SIG-M5 treated with dmso at 0.1 percent for 504 hours (cell line): ENCODE results near the gene CUEDC1.
"Not testable (repeated sequence)": the region's sequence is repeated elsewhere in the genome, so short reads cannot be mapped to it uniquely, and the experiment has no call there.

Experiments
- DNase-seq: peaks from one replicate; lab custom pipeline; 2025; ENCODE audit not compliant: unreplicated experiment; lab: John Stamatoyannopoulos, UW

Gene CUEDC1

GRCh38 chr17:57864273-57864672, 90.9 kb downstream of the CUEDC1 start:
- DNase-seq, result no peak

- no peak for DNase-seq
Observed at GRCh38 chr17:57862694-57863667, 92.2 kb downstream of the CUEDC1 start.

GRCh38 chr17:57861790-57862693, 93.2 kb downstream of the CUEDC1 start:
- no peak for DNase-seq

GRCh38 chr17:57861000-57861789, 94.0 kb downstream of the CUEDC1 start:
- DNase-seq, result peak; percentile 96

GRCh38 chr17:57860414-57860999, 94.7 kb downstream of the CUEDC1 start:
- DNase-seq, result no peak

GRCh38 chr17:57859601-57860413, 95.4 kb downstream of the CUEDC1 start:
- no peak for DNase-seq

- DNase-seq, result no peak
Observed at GRCh38 chr17:57858838-57859237, 96.4 kb downstream of the CUEDC1 start.

GRCh38 chr17:57856792-57857620, 98.2 kb downstream of the CUEDC1 start:
- no peak for DNase-seq

GRCh38 chr17:57855391-57856035, 99.7 kb downstream of the CUEDC1 start:
- DNase-seq, result no peak

GRCh38 chr17:57853695-57854094, 101.5 kb downstream of the CUEDC1 start:
- DNase-seq, result no peak

- DNase-seq, result no peak
Observed at GRCh38 chr17:57852955-57853328, 102.3 kb downstream of the CUEDC1 start.

GRCh38 chr17:57852092-57852954, 102.9 kb downstream of the CUEDC1 start:
- no peak for DNase-seq

- peak; percentile 99 for DNase-seq
Observed at GRCh38 chr17:57849874-57850754, 105.1 kb downstream of the CUEDC1 start, which contains the start of gene MRPS23. MRPS23 (minus strand) TSS chr17:57850044; CDS start chr17:57850010, 34 bp downstream.

- DNase-seq, result no peak
Observed at GRCh38 chr17:57849163-57849873, 105.9 kb downstream of the CUEDC1 start.

GRCh38 chr17:57846056-57846945, 108.9 kb downstream of the CUEDC1 start:
- not testable (repeated sequence) for DNase-seq
